HCT116 (cell line): Measurements from ENCODE around the gene C5orf58.

ENCODE experiments used
- CEBPB ChIP-seq: IDR thresholded peaks from 2 replicates; pipeline ENCODE4 v1.6.1; 2012; ENCODE audit warnings: low read depth
- EGR1 ChIP-seq: IDR thresholded peaks from 2 replicates; pipeline ENCODE4 v1.6.1; 2012; ENCODE audit warnings: low read depth
- EZH2 ChIP-seq: fragments of 200-600 bp; sonication (generic); IDR thresholded peaks from 2 replicates; pipeline ENCODE4 v1.6.1; 2017; ENCODE audit warnings: antibody characterized with exemption, mixed run types
- EZH2phosphoT487 ChIP-seq: fragments of 200-600 bp; IDR thresholded peaks from 2 replicates; pipeline ENCODE4 v1.6.1; 2018; ENCODE audit warnings: antibody characterized with exemption, borderline replicate concordance
- POLR2A ChIP-seq: IDR thresholded peaks from 2 replicates; pipeline ENCODE4 v1.7.0; 2011; ENCODE audit warnings: borderline replicate concordance; ENCODE audit not compliant: insufficient read depth, insufficient read length; ENCODE audit errors: extremely low read depth
- POLR2AphosphoS5 ChIP-seq: IDR thresholded peaks from 2 replicates; pipeline ENCODE4 v1.6.1; 2011; ENCODE audit warnings: mild to moderate bottlenecking, low read depth, low read length, moderate library complexity
- RAD21 ChIP-seq: IDR thresholded peaks from 2 replicates; pipeline ENCODE4 v1.6.1; 2012; ENCODE audit warnings: low read depth, mild to moderate bottlenecking
- REST ChIP-seq: IDR thresholded peaks from 2 replicates; pipeline ENCODE4 v1.6.1; 2012; ENCODE audit warnings: low read depth
- SIN3A ChIP-seq: IDR thresholded peaks from 2 replicates; pipeline ENCODE4 v1.6.1; 2012; ENCODE audit warnings: low read depth
- SP1 ChIP-seq: IDR thresholded peaks from 2 replicates; pipeline ENCODE4 v1.6.1; 2012; ENCODE audit warnings: low read depth
- YY1 ChIP-seq: IDR thresholded peaks from 2 replicates; pipeline ENCODE4 v1.6.1; 2011; ENCODE audit warnings: low read length, low read depth, moderate library complexity, mild to moderate bottlenecking; ENCODE audit not compliant: insufficient replicate concordance; ENCODE audit errors: extremely low read depth
- ZBTB33 ChIP-seq: IDR thresholded peaks from 2 replicates; pipeline ENCODE4 v1.6.1; 2011; ENCODE audit warnings: mild to moderate bottlenecking, low read length, moderate library complexity; ENCODE audit not compliant: insufficient replicate concordance; ENCODE audit errors: extremely low read depth
- TF ChIP-seq, protein P1 (sequence below), 3 experiments: fragments of 200-600 bp in 1 of 3; sonication (generic) in 1 of 3; IDR thresholded peaks in 2 of 3; conservative IDR thresholded peaks in 1 of 3; 2 replicates each; pipeline ENCODE4 v1.5.1; 2012 to 2017; ENCODE audit warnings: low read depth in 2 of 3, low read length in 2 of 3, antibody characterized with exemption in 1 of 3, borderline replicate concordance in 1 of 3, control low read depth in 1 of 3, mild to moderate bottlenecking in 1 of 3, mixed read lengths in 1 of 3, mixed run types in 1 of 3, moderate library complexity in 1 of 3; ENCODE audit not compliant: insufficient read depth in 1 of 3
- TF ChIP-seq, protein P2 (sequence below): IDR thresholded peaks from 2 replicates; pipeline ENCODE4 v1.6.1; 2012

- no peak for TF ChIP-seq POLR2A
- no peak for TF ChIP-seq ZBTB33
- TF ChIP-seq EZH2phosphoT487 = no peak
- TF ChIP-seq, protein P1, sequence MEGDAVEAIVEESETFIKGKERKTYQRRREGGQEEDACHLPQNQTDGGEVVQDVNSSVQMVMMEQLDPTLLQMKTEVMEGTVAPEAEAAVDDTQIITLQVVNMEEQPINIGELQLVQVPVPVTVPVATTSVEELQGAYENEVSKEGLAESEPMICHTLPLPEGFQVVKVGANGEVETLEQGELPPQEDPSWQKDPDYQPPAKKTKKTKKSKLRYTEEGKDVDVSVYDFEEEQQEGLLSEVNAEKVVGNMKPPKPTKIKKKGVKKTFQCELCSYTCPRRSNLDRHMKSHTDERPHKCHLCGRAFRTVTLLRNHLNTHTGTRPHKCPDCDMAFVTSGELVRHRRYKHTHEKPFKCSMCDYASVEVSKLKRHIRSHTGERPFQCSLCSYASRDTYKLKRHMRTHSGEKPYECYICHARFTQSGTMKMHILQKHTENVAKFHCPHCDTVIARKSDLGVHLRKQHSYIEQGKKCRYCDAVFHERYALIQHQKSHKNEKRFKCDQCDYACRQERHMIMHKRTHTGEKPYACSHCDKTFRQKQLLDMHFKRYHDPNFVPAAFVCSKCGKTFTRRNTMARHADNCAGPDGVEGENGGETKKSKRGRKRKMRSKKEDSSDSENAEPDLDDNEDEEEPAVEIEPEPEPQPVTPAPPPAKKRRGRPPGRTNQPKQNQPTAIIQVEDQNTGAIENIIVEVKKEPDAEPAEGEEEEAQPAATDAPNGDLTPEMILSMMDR (IDR thresholded peaks at IDR 0.05 in 2 of 3, conservative IDR thresholded peaks at IDR 0.05 in 1 of 3; ENCODE audit: borderline replicate concordance in 1 of 3, insufficient read depth in 1 of 3, low read depth in 2 of 3, low read length in 2 of 3) = no peak
- TF ChIP-seq, protein P2, sequence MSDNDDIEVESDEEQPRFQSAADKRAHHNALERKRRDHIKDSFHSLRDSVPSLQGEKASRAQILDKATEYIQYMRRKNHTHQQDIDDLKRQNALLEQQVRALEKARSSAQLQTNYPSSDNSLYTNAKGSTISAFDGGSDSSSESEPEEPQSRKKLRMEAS = no peak
- TF ChIP-seq CEBPB = no peak
- TF ChIP-seq EZH2 = no peak
- TF ChIP-seq SP1 = no peak
- no peak for TF ChIP-seq SIN3A
- TF ChIP-seq RAD21 = no peak
- no peak for TF ChIP-seq POLR2AphosphoS5
- no peak for TF ChIP-seq EGR1
- TF ChIP-seq YY1 = no peak
- TF ChIP-seq REST = no peak
Observed at GRCh38 chr5:170270293-170271069, 37.7 kb downstream of the C5orf58 start.
